SW 1271 (cell line): ENCODE results near the gene AP1G1.
"Not testable (repeated sequence)": the region's sequence is repeated elsewhere in the genome, so short reads cannot be mapped to it uniquely, and the experiment has no call there.

Experiments
- DNase-seq, 2 experiments: peaks; one replicate each; lab custom pipeline; 2025; lab: John Stamatoyannopoulos, UW

AP1G1 gene

GRCh38 chr16:71808593-71809459, at the start of gene AP1G1:
AP1G1 (minus strand) TSS chr16:71808834; CDS start chr16:71789479, 19,355 bp downstream.
- peak; percentile 92 to 95 for DNase-seq

- no peak for DNase-seq
These were observed 47.5 kb upstream of the AP1G1 start for GRCh38 chr16:71855937-71856662.

DNA sequence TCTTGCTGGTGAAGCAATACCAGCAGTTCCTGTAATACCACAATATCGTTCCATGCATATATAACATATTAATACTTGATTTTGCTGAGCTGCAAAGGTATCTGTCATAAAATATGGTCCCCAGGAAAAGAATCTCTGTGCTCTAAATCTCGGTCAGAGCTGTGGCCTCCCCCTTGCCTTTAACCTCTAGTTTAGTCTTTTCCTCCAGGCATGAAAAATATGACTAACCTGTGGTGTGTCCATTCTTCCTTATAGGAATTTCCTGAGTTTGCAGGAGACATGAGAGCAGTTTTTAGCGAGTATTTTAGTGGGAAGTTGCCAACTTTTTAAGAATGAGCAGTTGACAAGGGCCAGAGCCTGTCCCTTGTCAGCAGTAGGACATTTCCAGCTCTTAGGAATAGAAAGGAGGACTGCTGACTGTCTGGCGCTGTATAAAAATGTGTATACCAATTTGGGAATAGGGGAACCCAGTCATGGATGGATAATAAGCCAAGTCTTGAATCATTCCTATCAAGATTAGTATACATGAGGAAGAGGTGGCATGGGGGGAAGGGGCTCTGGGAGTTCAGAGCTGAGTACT, 45.8 kb upstream of the AP1G1 start:
- DNase-seq, result no peak

- no peak for DNase-seq
These were observed 44.8 kb upstream of the AP1G1 start for GRCh38 chr16:71853413-71853812.

- DNase-seq, result no peak
These were observed 43.9 kb upstream of the AP1G1 start for GRCh38 chr16:71852561-71852960.

DNA sequence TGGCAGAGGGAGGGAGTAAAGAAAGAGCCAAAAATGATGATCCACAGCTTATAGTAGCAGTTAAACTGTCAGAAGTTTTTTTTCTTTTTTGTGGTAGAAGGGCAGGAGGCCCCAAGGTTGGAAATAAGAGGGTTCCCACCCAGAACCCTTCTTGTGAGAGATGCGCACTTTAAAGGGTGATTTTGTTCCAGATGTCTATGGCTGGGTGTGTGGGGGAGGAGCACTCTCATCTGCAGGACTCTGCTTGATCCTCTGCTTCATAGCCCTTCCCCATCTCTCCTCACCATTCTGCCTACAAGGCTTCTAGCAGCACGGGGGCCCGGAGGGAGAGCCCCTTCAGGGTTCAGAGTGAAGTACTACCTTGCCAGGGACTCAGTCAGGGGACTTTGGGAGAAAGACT, 43.5 kb upstream of the AP1G1 start:
- no peak for DNase-seq

DNA sequence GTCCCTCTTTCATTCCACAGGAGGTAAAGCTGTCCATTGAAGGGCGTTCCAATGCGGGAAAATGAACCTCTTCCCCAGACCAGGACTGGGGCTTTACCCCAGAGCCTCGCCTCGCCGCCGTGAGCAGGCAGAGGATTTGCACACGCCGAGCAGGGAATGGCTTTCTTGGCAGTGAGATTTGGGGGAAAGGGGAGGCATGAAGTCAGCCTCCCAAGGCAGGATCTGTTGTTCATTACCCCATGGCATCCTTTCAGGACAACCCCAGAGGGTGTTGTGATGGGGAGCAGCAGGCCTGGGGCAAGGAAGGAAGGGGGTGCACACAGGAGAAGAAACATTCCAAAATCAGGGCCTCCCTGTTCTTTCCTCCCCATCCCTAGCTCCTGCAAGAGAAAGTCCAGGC, 43.1 kb upstream of the AP1G1 start:
- DNase-seq, result no peak

DNA sequence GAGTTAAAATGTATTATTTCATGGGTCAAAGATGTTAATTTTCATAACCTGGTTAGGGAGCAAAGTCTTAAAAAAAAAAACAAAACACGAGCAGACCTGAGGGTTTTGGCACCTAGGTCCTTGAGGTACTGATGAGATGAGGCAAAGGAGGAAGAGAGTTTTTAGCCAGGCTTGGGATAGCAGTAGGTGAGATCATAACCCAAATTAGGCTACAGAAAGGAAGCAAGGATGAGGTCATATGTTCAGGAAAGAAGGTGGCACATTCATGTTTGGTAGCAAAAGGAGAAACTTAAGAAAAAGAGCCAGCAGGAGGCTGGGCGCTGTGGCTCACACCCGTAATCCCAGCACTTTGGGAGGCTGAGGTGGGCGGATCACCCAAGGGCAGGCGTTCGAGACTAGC, 40.0 kb upstream of the AP1G1 start:
- no peak for DNase-seq

DNA sequence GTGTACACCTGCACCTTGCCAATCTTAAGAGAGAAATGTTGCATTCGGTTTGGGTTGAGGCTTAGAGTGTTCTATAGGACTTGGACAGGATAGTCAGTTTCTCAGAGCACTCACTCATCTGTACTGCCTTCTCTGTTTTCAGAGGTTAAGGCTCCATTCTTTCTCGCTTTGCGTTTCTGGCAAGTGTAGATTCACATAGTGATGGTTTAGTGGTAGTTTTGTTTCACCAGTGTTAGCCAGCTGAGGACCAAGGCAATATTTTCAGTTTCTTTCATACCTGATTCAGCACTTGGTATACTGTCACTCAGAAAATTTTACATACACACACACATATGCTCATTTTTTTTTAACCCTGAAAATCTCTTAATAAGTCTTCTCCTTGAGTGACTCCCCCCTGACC, 38.5 kb upstream of the AP1G1 start:
- DNase-seq, result no peak

GRCh38 chr16:71846431-71846830, 37.8 kb upstream of the AP1G1 start:
- DNase-seq, result no peak

DNA sequence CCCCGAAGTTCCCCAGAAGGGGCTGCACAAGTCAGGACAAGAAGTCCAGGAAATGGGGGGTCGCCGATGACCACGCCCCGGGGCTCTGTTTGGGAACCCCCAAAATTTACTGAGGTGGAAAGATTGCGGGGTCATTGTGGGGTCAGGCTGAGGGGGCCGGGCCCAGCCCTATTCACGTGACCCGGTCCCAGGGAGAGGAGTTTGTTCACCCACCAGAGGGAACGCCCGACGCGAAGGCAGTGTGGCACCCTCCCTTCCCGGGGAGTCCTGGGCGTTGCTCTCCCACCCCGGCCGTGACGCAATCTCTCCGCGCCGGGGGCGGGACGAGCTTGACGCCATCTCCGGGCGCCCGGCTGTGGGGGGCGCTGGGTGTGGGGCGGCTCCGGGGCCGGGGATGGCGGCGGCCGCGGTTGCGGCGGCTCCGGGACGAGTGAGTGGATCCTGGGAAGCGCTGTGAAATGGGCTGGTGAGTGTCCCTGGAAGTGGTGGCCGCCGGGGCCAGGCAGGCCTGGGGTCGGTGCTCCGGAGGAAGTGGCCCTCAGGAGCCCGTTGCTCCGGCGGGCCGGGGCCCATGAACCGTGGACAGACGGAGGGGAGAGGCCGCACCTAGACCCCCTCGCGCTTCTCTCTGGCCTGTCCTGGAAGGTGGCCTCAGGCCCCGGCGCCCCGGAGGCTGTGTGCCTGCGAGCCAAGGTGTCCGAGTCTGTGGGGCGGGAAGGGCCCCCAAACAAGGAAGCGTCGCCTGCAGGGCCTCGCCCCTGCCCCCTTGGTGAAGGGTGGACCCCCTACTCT, 37.2 kb upstream of the AP1G1 start, which contains the start of gene ATXN1L:
Gene ATXN1L (plus strand): TSS at position 338 of the 792 bp plus-strand sequence. CDS start 3,765 bp downstream, outside the sequence.
- DNase-seq, result peak; percentile 74 to 86

GRCh38 chr16:71843572-71843971, 34.9 kb upstream of the AP1G1 start:
- DNase-seq, result no peak

DNA sequence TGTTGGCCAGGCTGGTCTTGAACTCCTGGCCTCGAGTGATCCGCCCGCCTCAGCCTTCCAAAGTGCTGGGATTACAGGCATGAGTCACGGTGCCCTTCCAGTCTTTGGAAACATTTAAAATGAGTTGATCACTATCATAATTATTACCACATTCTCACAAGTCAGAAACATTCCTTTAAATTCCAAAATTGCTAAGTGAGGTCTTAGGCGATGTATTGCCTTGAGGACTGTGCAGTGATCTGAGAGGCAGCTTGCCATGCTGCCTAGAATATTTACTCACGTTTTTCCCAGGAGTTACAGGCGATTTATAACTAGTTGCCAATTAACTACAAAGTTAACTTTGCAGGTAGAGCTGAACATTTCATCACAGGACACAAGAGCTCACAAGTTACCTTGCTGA, 31.4 kb upstream of the AP1G1 start:
- DNase-seq, result no peak

GRCh38 chr16:71837150-71837549, 28.5 kb upstream of the AP1G1 start:
- no peak for DNase-seq

DNA sequence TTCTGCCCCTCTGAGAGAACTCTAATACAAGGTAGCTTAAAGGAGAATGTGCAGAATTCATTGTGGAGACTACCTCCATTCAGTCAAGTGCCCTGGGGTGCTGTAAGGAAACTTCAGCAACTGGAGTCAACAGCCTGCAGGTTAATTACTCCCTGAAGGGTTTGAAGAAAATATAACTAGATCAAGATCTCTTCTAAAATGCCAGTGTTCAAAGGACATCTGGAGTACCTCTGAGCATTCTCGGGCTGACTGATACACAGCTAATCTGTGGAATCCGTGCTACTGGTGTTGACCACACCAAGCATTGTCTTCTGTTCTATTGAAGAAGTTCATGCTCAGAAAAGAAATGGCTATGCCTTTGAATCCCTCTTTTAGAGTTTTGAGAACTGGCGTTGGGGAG, 25.7 kb upstream of the AP1G1 start:
- no peak for DNase-seq

DNA sequence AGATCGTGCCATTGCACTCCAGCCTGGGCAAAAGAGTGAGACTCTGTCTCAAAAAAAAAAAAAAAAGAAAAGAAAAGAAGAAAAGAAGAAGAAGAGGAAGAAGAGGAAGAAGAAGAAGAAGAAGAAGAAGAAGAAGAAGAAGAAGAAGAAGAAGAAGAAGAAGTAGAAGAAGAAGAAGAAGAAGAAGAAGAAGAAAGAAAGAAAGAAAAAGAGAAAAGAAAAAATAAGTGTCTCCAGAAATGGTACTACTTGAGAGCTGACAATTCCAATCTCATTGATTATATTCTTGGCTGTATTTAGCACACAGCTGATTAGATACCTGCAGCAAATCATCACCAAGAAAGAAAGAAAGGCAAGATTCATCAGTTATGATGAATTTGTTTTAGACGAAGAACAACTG, 23.5 kb upstream of the AP1G1 start:
- DNase-seq, result not testable (repeated sequence)

- not testable (repeated sequence) for DNase-seq
These were observed 23.1 kb upstream of the AP1G1 start for GRCh38 chr16:71831698-71832097.

DNA sequence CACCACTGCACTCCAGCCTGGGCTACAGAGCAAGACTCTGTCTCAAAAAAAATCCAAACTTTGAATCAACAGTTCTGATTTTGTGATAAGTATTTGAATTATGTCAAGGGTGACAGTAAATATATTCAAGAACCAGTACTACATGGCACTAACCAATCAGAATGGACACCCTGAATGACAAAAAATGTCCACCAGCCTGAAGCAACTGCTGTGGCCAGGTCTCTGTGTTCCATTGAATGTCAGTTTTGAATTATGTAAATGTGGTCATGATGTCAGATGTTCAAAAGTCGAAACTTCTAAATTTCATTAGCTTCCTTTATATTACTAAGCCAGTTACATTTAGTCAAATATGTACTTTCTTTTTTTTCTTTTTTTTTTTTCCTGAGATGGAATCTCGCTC, 21.7 kb upstream of the AP1G1 start:
- DNase-seq, result no peak

DNA sequence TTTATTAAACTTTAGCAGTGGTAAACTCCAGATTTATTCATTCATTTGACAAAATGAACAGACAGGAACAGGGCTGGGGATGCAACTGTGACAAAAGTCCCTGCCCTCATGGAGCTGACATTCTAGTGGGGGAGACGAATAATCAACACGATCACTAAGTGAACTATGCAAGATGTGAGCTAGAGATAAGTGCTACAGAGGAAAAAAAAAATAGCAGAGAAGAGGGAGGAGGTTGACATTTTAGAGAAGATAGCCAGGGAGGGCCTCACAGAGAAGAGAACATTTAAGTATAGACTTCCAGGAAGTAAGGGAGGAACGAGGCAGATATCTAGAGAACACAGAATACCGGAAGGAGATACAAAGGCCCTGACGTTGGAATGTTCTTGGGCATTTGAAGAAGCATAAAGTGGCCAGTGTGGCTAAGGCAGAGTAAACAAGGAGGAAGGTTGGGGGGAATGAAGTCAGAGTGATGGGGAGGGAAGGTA, 17.9 kb upstream of the AP1G1 start:
- no peak for DNase-seq

DNA sequence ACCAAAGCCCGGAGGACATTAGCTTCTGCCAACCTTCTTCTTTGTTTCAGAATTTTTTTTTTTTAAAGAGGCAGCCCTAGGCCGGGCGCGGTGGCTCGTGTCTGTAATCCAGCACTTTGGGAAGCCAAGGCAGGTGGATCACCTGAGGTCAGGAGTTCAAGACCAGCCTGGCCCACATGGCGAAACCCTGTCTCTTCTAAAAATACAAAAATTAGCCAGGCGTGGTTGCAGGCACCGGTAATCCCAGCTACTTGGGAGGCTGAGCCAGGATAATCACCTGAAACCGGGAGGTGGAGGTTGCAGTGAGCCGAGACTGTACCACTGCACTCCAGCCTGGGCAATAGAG, 8.5 kb upstream of the AP1G1 start:
- DNase-seq, result not testable (repeated sequence)

- DNase-seq, result no peak
These were observed 2.7 kb upstream of the AP1G1 start for GRCh38 chr16:71811261-71811803.

GRCh38 chr16:71810155-71810530, 1.5 kb upstream of the AP1G1 start:
- DNase-seq, result not testable (repeated sequence)
